ENCODE measurements around the gene SC5D.

Gene SC5D

DNA sequence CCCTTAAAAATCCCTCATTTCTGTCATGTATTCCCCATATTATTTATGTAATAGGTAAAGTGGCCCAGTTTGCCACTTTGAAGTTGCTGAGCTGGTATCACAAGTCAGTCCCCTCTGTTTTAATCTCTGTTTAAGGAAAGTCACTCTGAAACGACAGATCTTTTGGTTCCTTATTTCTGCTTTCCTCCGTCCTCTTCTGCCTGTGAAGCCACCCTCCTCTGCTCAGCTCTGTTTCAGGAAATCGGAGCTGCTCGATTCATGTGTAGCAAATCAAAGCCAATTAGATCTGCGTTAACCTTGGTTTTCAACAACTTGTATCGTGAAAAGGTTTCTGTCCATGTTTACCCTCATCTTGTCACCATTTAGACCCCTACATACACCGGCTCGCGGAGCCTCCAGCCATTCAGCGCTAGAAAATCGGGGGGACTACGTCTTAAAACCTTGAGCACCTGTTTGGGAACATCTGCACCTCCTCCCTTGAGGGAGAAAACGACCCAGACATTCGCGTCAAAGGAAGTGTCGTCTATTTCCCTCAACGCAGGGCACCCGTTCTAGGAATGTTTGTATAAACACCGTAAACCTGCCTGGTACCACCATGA lies 576 bp upstream of the SC5D start:
- DNase-seq (ENCODE audit: extremely low read depth in 1 of 2, low read depth in 1 of 2) = peak in 1 of 2 donors; percentile 1

DNA sequence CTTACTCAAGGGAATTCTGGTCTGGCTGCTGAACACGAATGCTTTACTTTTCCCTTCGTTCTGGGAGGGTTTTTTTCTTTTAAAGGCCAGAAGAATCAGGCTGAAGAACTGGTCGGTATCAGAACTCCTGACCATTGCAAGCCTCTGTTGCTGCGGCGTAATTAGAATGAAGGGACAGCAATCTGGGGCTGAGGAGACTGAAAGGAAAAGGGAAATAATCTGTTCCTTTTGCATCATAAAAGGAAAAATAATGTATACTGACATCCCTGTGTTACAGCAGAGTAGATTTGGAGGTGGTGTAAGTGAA lies 670 bp downstream of the SC5D start:
- DNase-seq (ENCODE audit: extremely low read depth in 1 of 2, low read depth in 1 of 2) = no peak

DNA sequence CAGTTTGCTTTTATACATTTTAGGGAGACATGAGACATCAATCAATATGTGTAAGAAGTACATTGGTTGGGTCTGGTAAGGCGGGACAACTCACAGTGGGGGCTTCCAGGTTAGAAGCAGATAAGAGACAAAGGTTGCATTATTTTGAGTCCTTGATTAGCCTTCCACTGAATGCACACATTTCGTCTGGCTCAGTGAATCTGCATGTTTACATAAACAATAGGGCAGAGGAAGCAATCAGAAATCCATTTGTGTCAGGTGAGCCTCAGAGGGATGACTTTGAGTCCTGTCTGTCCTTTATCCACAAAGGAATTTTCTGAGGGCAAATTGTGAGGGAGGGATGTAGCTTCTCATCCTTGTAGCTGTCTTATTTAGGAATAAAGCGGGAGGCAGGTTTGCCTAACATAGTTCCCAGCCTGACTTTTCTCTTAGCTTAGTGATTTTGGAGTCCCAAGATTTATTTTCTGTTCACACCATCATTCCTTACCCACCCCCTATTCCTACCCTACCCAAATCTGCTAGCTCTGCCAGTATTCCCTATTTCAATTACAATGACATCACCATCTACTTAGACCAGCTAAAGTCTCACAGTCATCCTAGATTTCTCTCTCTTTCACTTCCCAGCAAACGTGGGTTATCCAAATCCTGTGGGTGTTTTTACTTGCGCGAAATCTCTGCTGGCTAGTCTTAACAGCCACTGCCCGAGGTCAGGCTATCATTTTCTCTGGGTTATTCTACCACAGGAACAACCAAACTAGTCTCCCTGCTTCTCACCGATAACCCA lies 2.9 kb downstream of the SC5D start:
- no peak for DNase-seq (ENCODE audit: extremely low read depth in 1 of 2, low read depth in 1 of 2)

DNA sequence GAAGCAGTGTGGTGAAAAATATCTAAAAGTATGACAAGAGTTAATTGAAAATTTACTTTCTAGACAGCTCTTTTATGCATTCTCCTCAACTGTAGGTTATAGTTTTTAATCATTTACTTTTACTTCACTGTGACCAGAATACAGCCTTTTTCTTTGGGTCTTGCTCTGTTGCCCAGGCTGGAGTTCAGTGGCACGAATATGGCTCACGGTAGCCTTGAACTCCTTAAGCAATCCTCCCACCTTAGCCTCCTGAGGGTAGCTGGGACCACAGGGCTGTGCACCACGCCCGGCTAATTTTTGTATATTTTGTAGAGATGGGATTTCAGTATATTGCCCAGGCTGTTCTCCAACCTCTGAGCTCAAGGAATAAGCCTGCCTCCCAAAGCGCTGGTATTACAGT lies 5.3 kb downstream of the SC5D start:
- no peak for DNase-seq (ENCODE audit: extremely low read depth in 1 of 2, low read depth in 1 of 2)

DNA sequence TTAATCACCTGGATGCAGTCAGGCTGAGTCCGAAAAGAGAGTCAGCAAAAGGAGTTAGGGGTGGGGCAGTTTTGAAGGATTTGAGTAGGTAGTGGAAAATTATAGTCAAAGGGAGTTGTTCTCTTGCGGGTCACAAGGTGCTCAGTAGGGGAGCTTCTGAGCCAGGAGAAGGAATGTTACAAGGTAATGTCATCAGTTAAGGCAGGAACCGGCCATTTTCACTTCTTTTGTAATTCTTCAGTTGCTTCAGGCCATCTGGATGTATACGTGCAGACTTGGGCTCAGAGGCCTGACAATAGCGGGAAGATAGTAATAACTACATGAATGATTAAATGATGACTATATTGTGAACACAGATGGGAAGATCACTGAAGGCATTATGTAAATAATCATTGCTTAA lies 6.2 kb downstream of the SC5D start:
- DNase-seq (ENCODE audit: extremely low read depth in 1 of 2, low read depth in 1 of 2) = no peak

DNA sequence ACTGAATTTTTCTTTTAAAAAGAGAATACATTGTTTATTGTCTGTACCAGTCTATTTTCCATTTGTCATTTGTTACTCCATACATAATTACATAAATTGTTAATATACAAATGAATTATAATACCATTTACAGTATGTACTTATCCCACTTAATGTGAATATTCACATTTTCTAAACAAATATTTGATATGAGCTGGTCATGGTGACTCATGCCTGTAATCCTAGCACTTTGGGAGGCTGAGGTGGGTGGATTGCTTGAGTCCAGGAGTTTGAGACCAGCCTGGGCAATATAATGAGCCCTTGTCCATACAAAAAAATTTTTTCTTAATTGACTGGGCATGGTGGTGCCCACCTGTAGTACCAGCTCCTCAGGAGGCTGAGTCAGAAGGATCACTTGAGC lies 6.8 kb downstream of the SC5D start:
- DNase-seq (ENCODE audit: extremely low read depth in 1 of 2, low read depth in 1 of 2) = no peak

DNA sequence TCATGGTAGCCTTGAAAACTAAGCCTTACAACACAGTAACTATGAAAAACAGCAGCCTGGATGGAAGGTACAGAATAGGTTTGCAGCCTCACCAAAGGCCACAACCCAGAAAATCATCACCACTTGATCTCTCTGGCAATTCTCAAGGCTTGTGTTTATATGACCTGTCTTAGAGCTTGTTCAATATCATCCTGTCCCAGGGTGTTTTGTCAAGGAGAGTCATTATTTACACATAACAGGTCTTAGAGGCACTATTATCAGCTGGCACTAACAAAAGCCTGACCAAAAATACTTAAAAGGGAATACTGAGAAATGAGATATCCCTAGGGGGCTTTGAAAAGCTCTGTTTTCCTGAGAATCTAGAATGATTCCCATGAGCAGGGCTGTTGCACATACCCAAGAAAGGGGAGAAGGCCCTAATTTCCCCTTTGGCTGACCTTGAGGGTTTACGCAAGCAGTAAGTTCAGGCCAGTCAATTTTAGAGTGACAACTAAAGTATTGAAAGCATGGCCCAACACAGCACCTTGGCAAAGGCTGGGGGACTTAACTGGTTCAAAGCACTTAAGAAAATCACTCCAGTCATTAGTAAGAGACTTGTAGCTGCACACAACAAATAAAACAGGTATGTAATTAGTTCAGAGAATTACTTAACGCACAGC lies 7.9 kb downstream of the SC5D start:
- DNase-seq (ENCODE audit: extremely low read depth in 1 of 2, low read depth in 1 of 2) = no peak

DNA sequence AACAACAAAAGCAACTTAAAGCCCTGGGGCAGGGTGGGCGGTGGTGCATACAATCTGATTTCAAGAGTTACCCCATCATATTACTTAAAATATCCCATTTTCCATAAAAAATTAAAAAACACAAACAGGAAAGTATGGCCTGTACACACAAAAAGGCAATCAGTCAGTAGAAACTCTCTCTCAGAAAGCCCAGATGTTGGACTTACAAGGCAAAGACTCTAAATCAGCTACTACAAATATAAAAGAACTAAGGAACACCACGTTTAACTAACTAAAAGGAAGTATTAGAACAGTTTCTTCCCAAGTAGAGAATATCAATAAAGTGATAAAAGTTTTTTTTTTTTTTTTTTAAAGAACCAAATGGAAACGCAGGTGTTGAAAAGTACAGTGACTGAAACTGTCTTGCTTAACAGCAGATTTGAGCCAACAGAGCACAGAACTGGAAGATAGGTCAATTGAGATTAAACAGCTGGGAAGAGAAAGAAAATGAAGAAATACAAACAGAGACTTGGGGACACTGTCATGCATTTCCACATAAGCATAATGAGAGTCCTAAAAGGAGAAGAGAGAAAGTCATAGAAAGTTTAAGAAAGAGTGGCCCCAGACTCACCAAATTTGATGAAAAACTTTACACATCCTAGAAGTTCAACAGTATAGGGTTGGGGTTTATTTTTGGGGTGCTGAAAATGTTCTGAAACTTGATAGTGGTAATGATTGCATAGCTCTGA lies 8.6 kb downstream of the SC5D start:
- no peak for DNase-seq (ENCODE audit: extremely low read depth in 1 of 2, low read depth in 1 of 2)

DNA sequence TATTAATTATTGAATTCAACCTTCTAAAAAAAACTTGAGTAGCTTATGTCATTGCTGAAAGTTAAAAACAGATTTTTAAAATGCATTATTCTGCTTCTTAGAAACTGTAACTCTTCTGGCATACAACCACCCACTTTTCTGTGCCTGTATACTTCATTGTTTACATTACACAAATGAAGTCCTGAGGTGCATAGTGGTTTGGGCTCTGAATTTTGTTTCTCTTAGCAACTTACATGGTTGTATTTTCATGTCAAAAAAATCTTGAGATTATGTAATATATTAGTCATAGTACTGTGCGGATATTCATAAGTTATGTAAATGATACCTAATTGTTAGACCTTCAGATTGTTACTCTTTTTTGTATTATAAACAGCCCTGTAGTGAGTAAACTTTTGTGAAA lies 12.2 kb downstream of the SC5D start:
- no peak for DNase-seq (ENCODE audit: extremely low read depth in 1 of 2, low read depth in 1 of 2)

DNA sequence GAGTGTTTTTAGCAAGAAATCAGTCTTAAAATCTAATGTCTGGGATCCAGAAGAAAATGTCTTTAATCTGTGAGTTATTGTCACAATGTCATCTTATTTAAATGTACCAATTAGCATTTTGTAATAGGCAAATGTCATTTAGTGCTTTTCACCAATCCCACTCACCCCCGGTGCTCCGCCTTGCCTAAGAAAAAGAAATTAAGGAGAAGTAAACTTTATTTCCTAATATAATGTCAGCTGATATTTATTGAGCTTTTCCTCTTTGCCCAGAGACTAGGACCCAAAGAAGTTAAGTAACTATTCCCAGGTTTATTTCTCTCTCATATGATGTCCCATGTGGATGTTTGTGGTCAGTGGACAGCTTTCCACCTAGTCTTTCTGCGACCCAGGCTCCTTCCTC lies 16.2 kb downstream of the SC5D start:
- DNase-seq (ENCODE audit: extremely low read depth in 1 of 2, low read depth in 1 of 2) = no peak

DNA sequence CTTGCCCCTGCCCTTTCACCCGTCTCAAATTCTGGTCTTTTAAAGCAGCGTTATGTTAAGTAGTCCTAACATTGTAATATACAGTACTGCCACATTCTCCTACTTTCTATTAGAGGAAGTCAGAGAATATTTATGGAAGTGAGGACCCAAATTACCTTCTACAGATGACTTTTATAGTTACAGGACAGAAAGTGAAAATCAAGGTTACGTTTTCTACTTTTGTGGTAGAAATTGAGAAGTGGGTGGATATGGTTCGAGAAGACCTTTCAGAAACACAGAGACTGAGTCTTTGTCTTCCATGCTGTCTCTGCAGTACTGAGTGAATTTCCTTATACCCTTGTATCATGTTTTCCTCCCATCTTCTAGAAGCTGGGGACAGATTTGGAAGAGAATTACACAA lies 17.1 kb downstream of the SC5D start:
- DNase-seq (ENCODE audit: extremely low read depth in 1 of 2, low read depth in 1 of 2) = no peak

DNA sequence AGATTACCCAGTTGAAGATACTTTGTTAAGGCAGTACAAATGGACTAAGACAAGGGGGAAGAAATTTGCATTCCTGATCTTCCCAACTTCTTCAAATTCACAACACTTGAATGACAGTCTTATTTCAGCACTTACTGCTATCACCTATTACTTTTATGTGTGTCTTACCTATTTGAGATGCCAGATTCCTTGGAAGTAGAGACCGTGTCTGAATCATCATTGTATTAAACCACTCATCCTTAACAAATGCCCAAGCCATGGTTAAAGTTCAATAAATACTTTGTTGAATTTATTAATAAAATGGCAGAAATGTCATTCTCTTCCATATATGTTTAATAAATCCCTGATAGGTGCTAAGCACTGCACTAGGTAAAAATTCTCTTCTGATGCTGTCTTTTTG lies 18.3 kb downstream of the SC5D start:
- no peak for DNase-seq (ENCODE audit: extremely low read depth in 1 of 2, low read depth in 1 of 2)

DNA sequence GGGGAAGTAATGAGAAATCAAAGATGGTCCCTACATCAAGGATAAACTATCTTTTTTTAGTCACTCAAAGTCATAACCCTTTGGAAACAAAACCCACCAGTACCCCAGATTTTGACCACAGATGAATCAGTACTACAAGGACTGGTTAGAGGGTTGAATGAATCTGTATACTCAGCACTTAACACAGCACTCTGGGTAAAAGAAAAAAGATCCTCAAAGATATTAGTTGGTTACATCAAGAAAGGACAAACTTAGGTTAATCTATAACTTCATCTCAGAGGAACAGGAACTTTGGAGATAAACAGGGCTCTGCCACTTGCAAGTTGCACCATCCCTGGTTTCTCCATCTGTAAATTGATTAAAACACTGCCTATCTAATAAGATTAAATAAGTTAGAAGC lies 18.8 kb downstream of the SC5D start:
- DNase-seq (ENCODE audit: extremely low read depth in 1 of 2, low read depth in 1 of 2) = no peak

DNA sequence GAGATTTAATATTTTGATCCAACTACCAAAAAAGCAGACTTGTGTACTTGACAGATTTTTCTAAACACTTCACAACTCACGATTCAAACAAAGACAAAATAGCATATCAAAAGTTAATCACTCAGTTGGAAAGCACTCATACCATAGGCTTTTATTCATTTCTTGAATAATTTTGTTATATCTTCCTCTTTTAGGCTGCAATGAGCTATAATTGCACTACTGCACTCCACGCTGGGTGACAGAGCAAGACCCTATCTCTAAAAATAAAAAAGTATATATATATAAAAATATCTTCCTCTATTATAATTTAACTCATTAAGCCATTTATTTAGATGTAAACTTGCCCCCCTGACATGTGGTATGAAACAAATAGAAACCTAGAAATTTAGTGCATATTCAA lies 19.9 kb downstream of the SC5D start:
- DNase-seq (ENCODE audit: extremely low read depth in 1 of 2, low read depth in 1 of 2) = no peak

DNA sequence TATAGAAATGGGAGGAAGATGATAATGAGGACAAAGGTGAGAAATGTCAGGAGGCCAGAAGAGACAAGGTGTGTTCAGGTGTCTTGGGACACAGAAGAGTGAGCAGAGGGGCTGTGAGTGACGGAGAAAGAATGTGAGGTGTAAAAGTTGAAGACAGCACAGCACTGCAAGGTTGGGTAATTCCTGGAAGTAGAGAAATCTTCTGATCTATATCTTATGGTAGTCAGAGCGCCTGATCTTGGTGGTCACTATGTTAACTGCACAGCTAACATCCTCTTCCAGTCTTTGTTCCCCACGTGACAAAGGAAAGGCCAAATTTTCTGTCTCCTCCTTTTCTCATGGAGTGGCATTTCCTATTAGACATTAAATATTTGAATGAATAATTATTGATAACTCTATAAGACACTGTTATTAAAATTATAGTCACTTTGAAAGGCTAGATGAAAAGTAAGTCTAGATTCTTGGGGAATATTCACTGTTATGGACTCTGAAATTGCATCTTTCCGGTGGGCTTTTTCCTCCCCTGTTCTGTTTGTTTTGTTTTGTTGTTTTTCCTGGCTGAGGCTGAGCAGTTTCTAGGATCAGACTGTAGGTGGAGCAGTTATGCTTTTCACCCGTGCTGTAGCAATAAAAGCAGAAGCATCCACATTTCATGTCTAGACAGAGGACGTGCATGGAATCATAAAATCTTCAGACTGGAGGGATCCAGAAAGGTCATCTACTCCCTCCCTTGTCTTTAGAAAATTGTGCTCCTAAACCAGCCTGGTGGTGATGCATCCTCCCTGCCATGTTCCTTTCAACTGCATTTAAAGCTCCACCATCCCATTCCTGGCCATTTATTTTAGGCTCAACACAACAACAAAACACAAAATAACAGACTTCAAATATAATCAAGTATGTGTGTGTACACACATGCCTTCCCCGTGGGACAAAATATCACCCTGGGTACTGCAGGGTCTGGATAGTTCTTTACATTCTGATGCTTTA lies 26.6 kb downstream of the SC5D start:
- DNase-seq (ENCODE audit: extremely low read depth in 1 of 2, low read depth in 1 of 2) = no peak

DNA sequence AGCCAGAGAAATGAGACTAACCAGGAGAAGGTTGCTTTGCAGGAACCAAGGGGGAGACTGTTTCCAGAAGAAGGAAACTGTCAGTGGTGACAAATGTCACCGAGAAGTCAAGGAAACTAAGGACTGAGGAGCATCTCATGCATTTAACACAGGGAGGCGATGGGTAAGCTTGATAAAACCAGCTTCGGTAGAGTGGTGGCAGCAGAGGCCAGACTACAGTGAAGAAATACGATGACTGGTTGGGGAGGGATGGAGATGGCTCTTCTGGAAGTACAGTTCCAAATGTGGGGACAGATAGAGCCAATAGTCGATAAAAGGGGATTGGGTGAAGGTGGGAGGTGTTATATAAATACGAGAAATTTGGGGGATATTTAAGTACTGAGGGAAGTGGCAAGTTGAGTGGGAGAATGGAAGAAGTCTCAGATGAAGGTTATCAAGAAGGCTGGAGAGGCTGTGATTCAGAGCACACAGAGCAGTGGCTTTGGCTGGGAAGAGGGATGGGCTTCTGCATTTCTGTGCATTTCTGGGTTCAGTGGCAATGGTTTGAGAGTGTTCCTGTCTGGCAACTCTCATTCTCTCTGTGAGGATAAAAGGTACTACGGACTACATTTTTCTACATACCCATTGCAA lies 29.2 kb downstream of the SC5D start:
- no peak for DNase-seq (ENCODE audit: extremely low read depth in 1 of 2, low read depth in 1 of 2)

DNA sequence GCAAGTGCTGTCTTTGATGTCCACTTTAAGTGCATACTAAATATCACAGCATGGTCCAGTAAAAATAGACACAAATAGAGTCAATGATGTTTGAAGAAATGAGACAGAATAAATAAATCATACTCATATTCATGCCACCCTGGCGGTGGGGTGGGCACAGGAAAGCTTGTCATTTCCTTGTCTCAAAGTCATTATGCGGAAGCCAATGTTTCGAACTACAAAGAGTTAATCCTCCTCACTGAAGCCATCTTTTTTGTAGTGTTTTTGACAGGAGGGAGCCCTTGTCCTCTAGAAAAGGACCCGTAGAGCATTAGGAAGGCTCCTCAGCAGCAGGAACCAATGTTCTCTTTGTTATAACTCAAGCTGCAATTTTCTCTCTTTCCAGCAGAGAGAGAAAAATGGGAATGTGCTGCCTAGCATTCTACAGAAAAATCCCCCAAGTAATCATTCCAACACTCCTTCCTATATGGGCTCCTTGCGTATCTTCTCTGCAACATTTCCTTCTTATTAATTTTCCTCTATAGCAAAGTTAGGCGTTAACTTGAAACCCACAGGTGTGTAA lies 30.6 kb downstream of the SC5D start:
- DNase-seq (ENCODE audit: extremely low read depth in 1 of 2, low read depth in 1 of 2) = no peak

DNA sequence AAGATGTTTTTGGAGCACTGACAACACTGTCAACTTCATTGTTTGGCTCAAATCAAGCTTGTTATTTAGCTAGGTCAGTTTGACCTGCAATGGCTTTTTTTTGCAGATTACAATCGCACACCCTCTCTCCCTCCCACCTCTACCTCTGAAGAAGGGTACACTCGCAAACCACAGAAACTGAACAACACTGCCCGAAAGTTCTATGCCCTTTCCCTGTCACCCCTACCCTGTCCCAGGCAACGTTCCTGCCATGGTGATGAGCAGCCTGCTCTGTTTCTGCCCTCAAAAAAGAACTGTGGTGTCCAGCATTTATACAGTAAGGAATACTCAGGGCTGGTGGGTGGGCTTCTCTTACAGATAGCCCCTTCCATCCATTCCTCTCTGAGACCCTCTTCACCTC lies 33.7 kb downstream of the SC5D start:
- DNase-seq (ENCODE audit: extremely low read depth in 1 of 2, low read depth in 1 of 2) = no peak

DNA sequence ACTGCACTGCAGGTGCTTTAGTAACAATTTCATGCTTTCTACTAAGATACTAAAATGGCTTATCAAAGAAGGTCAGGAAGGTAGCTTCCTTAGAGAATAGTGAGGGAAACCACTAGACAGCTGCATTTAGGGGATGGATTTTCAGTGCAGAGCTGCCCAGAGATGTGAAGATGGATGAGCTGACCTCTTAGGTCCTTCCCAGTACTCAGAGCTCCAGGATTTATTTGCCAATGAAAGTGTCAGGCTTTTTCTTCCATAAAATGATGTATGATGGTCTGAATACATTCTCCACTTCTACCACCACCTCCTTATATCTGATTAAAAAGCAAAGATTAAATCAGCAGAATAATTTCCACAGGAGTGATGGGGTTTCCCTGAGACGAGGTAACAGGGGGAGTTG lies 35.0 kb downstream of the SC5D start:
- no peak for DNase-seq (ENCODE audit: extremely low read depth in 1 of 2, low read depth in 1 of 2)

All from activated CD8-positive, alpha-beta memory T cell treated with anti-CD3 and anti-CD28 coated beads for 1 hour (primary cell).